ENCODE measurements around the gene DUOX1. TPM values are rescaled to one million over a fixed set of nuclear protein-coding genes. Genes with fewer than 3 reads are reported as not detected.

The DUOX1 gene
- total RNA-seq, 1 donor from 2014 or later: 0.14 TPM

- Mint-ChIP-seq H3K27me3 (peaks cover 2% of the 10 kb centered on the region), H3K9me3 (no peaks in the 10 kb centered on the region)
Observed at GRCh38 chr15:45200001-45200798, 70.4 kb downstream of the DUOX1 start.

GRCh38 chr15:45200799-45201556 is 71.2 kb downstream of the DUOX1 start:
- no peaks in the 10 kb centered on the region for H3K36me3 Mint-ChIP-seq (ENCODE audit: low read depth)
- DNase-seq: peak; percentile 93
- peaks cover 2% of the 10 kb centered on the region for H3K27me3 Mint-ChIP-seq
- no peak overlapping the region for H3K4me3 Mint-ChIP-seq
- H3K27ac Mint-ChIP-seq: no peak overlapping the region
- no peaks in the 10 kb centered on the region for H3K9me3 Mint-ChIP-seq
- H3K4me1 Mint-ChIP-seq: peaks cover 17% of the 10 kb centered on the region
- intact Hi-C loops (cut with micrococcal nuclease): loop anchor here (1.0 to 5.0 kb wide), 4 partner anchors 78 to 489 kb away; partner anchors contain the start of genes B2M and PATL2

More at GRCh38 chr15:45200001-45200798, 70.4 kb downstream of the DUOX1 start:
- Mint-ChIP-seq H3K36me3 (ENCODE audit: low read depth) (no peaks in the 10 kb centered on the region), H3K27ac (no peak overlapping the region), H3K4me3 (no peak overlapping the region), H3K4me1 (peaks cover 14% of the 10 kb centered on the region)
- intact Hi-C loops (cut with micrococcal nuclease): loop anchor here (1.0 to 5.0 kb wide), 2 partner anchors 437 to 488 kb away; partner anchors contain the start of genes B2M and PATL2
- DNase-seq: peak; percentile 99

- intact Hi-C loops (cut with micrococcal nuclease): loop anchor here (1.0 to 5.0 kb wide), 3 partner anchors 78 to 489 kb away; partner anchors contain the start of genes B2M and PATL2
- Mint-ChIP-seq H3K27me3 (peaks cover 2% of the 10 kb centered on the region), H3K27ac (no peak overlapping the region), H3K4me3 (no peak overlapping the region), H3K36me3 (ENCODE audit: low read depth) (no peaks in the 10 kb centered on the region), H3K4me1 (peaks cover 17% of the 10 kb centered on the region), H3K9me3 (no peaks in the 10 kb centered on the region)
- DNase-seq: no peak
Observed at GRCh38 chr15:45201557-45201859, 71.7 kb downstream of the DUOX1 start.

GRCh38 chr15:45201869-45202268 is 72.1 kb downstream of the DUOX1 start:
- H3K27me3 Mint-ChIP-seq: peaks cover 5% of the 10 kb centered on the region
- H3K4me1 Mint-ChIP-seq: peaks cover 17% of the 10 kb centered on the region
- no peak overlapping the region for H3K27ac Mint-ChIP-seq
- no peak overlapping the region for H3K4me3 Mint-ChIP-seq
- H3K36me3 Mint-ChIP-seq (ENCODE audit: low read depth): no peaks in the 10 kb centered on the region
- H3K9me3 Mint-ChIP-seq: no peaks in the 10 kb centered on the region
- intact Hi-C loops (cut with micrococcal nuclease): loop anchor here (1.0 to 5.0 kb wide), 3 partner anchors 77 to 490 kb away; partner anchors contain the start of genes B2M and PATL2
- no peak for DNase-seq

GRCh38 chr15:45203182-45203581 is 73.4 kb downstream of the DUOX1 start:
- H3K4me3 Mint-ChIP-seq: no peak overlapping the region

GRCh38 chr15:45205192-45205591 is 75.4 kb downstream of the DUOX1 start:
- no peaks in the 10 kb centered on the region for H3K36me3 Mint-ChIP-seq (ENCODE audit: low read depth)
- peaks cover 6% of the 10 kb centered on the region for H3K27me3 Mint-ChIP-seq

More at GRCh38 chr15:45203182-45203581, 73.4 kb downstream of the DUOX1 start:
- intact Hi-C loops (cut with micrococcal nuclease): loop anchor here (5.0 kb wide), 1 partner anchor 491 kb away; the partner anchor contains the start of genes B2M and PATL2
- no peaks in the 10 kb centered on the region for H3K36me3 Mint-ChIP-seq (ENCODE audit: low read depth)
- H3K27ac Mint-ChIP-seq: no peak overlapping the region
- no peaks in the 10 kb centered on the region for H3K9me3 Mint-ChIP-seq
- DNase-seq: no peak
- H3K27me3 Mint-ChIP-seq: peaks cover 5% of the 10 kb centered on the region
- H3K4me1 Mint-ChIP-seq: peaks cover 12% of the 10 kb centered on the region

GRCh38 chr15:45212493-45212892 is 82.7 kb downstream of the DUOX1 start:
- peaks cover 13% of the 10 kb centered on the region for H3K27me3 Mint-ChIP-seq
- intact Hi-C loops (cut with micrococcal nuclease): no loop called here
- no peak overlapping the region for H3K4me3 Mint-ChIP-seq
- no peak overlapping the region for H3K27ac Mint-ChIP-seq
- H3K9me3 Mint-ChIP-seq: no peaks in the 10 kb centered on the region
- H3K36me3 Mint-ChIP-seq (ENCODE audit: low read depth): no peaks in the 10 kb centered on the region
- no peak for DNase-seq
- no peaks in the 10 kb centered on the region for H3K4me1 Mint-ChIP-seq

More at GRCh38 chr15:45205192-45205591, 75.4 kb downstream of the DUOX1 start:
- H3K4me1 Mint-ChIP-seq: peaks cover 8% of the 10 kb centered on the region
- no peaks in the 10 kb centered on the region for H3K9me3 Mint-ChIP-seq
- intact Hi-C loops (cut with micrococcal nuclease): loop anchor here (2.0 kb wide), 2 partner anchors 16 to 254 kb away; no protein-coding TSS in a partner anchor
- H3K4me3 Mint-ChIP-seq: no peak overlapping the region
- peak overlapping the region; percentile 32 for H3K27ac Mint-ChIP-seq
- DNase-seq: peak; percentile 90

Other genes starting within 250 kb of the DUOX1 start
- not detected in 2 replicates for gene TERB2, start 173.3 kb upstream of the DUOX1 start, total RNA-seq
- 28.0 and 28.9 TPM in 2 replicates for gene SORD, start 106.8 kb upstream of the DUOX1 start, total RNA-seq
- 0.05 TPM in 1 of 2 replicates, not detected in the other for gene DUOX2, start 15.8 kb upstream of the DUOX1 start, total RNA-seq
- not detected in 2 replicates for gene DUOXA2, start 15.7 kb upstream of the DUOX1 start, total RNA-seq
- gene DUOXA1, start 115 bp upstream of the DUOX1 start, total RNA-seq: not detected in 2 replicates
- 14.4 and 16.1 TPM in 2 replicates for gene SHF, start 58.0 kb downstream of the DUOX1 start, total RNA-seq
- not detected in 2 replicates for gene SLC28A2, start 122.2 kb downstream of the DUOX1 start, total RNA-seq
- gene GATM, start 248.6 kb downstream of the DUOX1 start, total RNA-seq: 0.65 and 1.0 TPM in 2 replicates